Stimulated activated naive CD8-positive, alpha-beta T cell treated with anti-CD3 and anti-CD28 coated beads, Interleukin-15, amount 100 ng/mL, for 72 hours (primary cell): ENCODE measurements around the gene TLN1.
A peak's percentile ranks its signal among the peaks of the same experiment; 100 is the strongest.

ENCODE experiments used
- ATAC-seq: fragments of 150-1000 bp; cut with Tn5 transposase; 2 replicates; pipeline ENCODE4 v1.10.0; 2021; ENCODE audit warnings: mild to moderate bottlenecking, moderate library complexity
- DNase-seq, 2 donors: peaks; one replicate each; pipeline ENCODE4 v3.0.0; 2021 to 2022
- H3K27ac Mint-ChIP-seq, 2 donors: one replicate each; pipeline ENCODE4 v1.8.0; 2022; ENCODE audit warnings: mild to moderate bottlenecking in 2 of 2, mixed read lengths in 2 of 2, moderate library complexity in 2 of 2
- H3K27me3 Mint-ChIP-seq: one replicate; pipeline ENCODE4 v1.8.0; 2022; ENCODE audit warnings: mixed read lengths
- H3K4me1 Mint-ChIP-seq: one replicate; pipeline ENCODE4 v1.8.0; 2022; ENCODE audit warnings: mild to moderate bottlenecking, mixed read lengths
- H3K4me3 Mint-ChIP-seq, 2 donors: one replicate each; pipeline ENCODE4 v1.8.0; 2022; ENCODE audit warnings: mild to moderate bottlenecking in 2 of 2, mixed read lengths in 2 of 2, moderate library complexity in 1 of 2
- H3K9me3 Mint-ChIP-seq, 2 donors: one replicate each; pipeline ENCODE4 v1.8.0; 2022; ENCODE audit warnings: mixed read lengths in 2 of 2

Gene TLN1

DNA sequence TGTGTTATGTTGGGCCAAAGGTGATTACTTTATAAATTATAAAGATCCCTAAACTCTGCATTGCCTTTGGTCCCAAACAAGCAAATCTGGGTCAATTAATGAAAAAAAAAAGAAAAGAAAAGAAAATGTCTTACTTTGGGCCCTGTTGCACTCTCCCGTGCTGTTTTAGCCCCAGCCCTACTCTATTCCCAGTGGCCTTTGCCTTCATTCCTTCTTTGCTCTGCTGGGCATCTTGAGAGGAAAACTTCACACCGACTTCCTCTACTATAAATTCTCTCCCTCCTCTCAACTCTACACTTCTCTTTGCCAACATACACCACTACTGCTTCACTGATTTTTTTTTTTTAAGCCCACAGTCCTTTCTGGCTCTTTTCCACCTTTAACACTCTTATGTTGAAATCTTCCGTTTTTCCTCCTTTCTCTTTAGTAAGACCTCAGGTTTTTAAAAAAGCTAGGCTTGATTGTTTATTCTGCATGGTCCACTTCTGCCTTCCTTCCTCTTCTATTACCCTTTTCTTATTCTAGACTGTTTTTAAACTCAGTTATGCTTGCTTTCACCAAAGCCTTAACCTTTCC lies 26.6 kb upstream of the TLN1 start:
- Mint-ChIP-seq H3K4me3 (peak overlapping the region; percentile 15 to 65), H3K27me3 (no peaks in the 10 kb centered on the region), H3K4me1 (peaks cover 38% of the 10 kb centered on the region), H3K27ac (peak overlapping the region in 1 of 2 donors; percentile 53), H3K9me3 (no peaks in the 10 kb centered on the region)
- DNase-seq, result no peak
- no peak for ATAC-seq

DNA sequence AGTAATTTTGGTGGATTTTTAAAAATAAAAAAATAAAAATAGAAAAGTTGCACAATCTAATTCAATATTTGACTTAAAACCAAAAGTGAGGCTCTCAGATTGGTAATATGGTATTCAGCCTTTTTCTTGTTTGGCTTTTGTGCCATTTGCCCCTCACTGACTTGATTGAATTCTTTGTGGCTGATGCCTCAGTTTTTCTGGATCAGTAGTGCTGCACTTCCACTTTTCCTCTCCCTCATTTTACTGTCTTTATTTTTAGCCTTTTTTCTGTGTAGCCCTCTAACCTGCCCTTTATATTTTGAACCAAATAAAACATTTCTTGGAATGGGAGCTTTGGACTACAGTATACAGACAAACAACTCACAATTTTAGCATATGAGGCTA lies 25.9 kb upstream of the TLN1 start:
- ATAC-seq (no peak), DNase-seq (no peak)
- Mint-ChIP-seq H3K4me3 (peak overlapping the region; percentile 63 to 97), H3K4me1 (peaks cover 38% of the 10 kb centered on the region), H3K27ac (no peak overlapping the region), H3K27me3 (no peaks in the 10 kb centered on the region), H3K9me3 (no peaks in the 10 kb centered on the region)

DNA sequence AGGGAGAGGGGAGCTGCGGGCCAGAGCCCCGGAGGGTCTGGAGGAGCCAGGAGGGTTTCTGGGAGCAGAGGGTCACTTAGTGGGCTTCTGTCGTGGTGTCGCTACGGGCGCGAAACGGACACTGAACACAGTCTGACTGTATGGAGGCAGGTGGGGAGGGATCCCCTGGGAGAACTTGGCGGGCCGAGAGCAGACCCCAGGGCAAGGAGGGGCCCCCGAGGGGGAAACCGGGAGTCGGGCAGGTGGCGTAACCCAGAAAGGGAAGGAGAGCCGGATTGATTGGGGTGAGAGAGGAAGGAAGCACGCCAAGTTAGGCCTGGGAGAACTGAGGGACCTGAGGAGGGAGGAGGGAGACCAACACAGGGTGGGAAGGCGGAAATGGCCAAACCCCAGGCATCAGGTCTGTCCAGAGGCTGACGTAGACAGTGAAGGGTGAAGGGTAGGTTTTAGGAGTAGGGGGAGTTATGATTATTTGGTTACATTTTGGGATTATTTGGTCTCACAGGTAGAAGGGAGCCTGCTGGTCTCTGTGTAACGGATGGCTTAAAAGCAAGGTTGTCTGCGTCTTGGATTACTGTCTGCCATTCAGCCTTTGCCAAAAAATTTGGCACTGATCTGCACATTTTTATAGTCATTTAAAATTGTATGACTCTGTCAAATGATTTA lies 25.4 kb upstream of the TLN1 start:
- DNase-seq (peak; percentile 31 to 37), ATAC-seq (peak; percentile 54)
- Mint-ChIP-seq H3K4me3 (peak overlapping the region; percentile 89 to 97), H3K4me1 (peaks cover 38% of the 10 kb centered on the region), H3K9me3 (no peaks in the 10 kb centered on the region), H3K27ac (peak overlapping the region; percentile 93 to 98), H3K27me3 (no peaks in the 10 kb centered on the region)

DNA sequence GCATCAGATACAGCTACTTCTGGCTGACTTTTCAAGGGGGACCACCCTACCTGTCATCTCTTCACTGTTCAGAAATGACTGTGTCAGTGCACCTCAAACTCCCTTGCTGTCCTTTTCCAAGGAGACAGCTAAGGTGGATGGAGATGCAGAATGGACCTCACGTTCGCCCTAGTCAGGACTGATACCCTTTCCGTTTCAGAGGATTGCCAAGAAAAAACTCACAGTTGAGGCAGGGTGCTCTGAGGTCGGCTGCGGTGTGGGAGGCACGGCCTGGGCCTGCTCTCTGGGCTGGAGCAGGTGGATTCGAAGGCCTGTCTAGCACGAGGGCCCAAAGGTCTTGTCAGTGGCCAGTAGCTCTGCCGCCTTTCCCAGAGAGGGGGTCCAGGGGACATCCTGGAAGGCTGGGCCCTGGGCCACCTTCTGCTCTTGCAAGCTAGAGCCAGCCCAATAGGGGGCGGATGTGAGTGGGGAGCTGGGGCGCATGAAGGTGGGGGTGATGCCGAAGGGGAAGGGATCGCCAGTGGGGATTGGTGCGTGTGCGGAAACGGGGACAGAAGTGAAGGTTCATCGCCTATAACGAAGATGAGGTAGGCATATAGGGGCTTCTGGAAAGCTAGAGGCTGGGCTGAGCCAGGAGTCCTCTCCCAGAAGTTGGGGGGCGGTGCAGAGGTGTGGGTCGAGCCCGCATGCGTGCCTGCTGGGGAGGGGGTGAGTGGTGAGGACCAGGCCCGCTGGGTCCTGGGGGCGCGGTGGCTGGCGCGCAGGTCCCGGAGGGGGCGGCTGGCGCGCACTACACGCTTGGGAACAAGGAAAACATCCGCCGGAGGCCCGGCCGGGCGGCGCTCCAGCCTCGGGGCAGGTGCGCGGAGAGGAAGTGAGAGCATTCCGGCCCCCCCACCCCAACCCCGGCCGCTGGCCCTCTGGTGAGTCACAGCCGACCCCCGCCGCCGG lies 24.6 kb upstream of the TLN1 start:
- Mint-ChIP-seq H3K27me3 (no peaks in the 10 kb centered on the region), H3K4me3 (peak overlapping the region; percentile 89 to 97), H3K4me1 (peaks cover 38% of the 10 kb centered on the region), H3K9me3 (no peaks in the 10 kb centered on the region), H3K27ac (peak overlapping the region; percentile 93 to 98)
- ATAC-seq (peak; percentile 91), DNase-seq (peak; percentile 76 to 84)

DNA sequence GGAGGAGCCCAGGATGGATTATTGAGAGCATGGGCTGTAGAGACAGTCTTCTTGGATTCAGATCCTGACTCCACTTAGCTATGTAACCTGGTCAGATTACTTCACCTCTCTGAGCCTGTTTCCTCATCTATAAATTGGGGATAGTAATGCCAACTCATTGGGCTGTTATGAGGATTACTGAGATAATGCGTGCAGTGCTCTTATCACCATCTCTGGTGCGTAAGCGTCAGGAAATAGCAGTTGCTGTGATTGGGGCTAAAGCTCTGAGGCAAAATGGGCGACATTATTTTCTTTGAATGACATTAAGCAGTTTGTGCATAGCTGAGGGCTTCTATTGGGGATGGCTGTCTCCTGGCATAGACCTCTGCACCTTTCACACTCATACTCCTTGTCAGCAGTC lies 23.1 kb upstream of the TLN1 start:
- H3K4me3 Mint-ChIP-seq, result no peak overlapping the region
- no peaks in the 10 kb centered on the region for H3K9me3 Mint-ChIP-seq
- H3K4me1 Mint-ChIP-seq, result peaks cover 42% of the 10 kb centered on the region
- DNase-seq, result no peak
- no peak for ATAC-seq
- no peak overlapping the region for H3K27ac Mint-ChIP-seq
- no peaks in the 10 kb centered on the region for H3K27me3 Mint-ChIP-seq

DNA sequence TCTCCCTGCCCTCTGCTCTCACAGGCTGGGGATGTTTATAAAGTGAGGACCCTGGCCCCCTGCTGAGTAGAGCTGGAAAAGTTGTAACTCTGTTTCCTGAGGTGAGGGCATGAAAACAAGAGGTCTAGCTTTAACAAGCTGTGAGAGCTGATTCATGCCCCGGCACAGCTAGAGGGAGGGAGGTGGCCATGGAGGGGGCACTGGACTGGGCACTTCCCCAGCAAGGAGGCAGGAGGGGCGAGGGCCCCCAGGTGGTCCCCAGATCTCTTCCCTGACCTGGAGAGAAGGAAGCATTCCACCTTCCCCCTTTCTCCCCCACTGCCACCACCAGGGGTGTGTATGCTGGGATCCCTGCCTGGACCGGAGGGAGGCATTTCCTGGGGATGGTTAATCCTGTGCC lies 22.3 kb upstream of the TLN1 start, which contains the start of gene MSMP:
MSMP (minus strand) TSS at position 13 of the 400 bp plus-strand sequence. CDS start 147 bp downstream, outside the sequence.
- H3K9me3 Mint-ChIP-seq, result no peaks in the 10 kb centered on the region
- ATAC-seq, result no peak
- no peaks in the 10 kb centered on the region for H3K27me3 Mint-ChIP-seq
- DNase-seq, result no peak
- H3K27ac Mint-ChIP-seq, result no peak within 1 kb of the TSS
- H3K4me3 Mint-ChIP-seq, result no peak within 1 kb of the TSS
- peaks cover 39% of the 10 kb centered on the region for H3K4me1 Mint-ChIP-seq

DNA sequence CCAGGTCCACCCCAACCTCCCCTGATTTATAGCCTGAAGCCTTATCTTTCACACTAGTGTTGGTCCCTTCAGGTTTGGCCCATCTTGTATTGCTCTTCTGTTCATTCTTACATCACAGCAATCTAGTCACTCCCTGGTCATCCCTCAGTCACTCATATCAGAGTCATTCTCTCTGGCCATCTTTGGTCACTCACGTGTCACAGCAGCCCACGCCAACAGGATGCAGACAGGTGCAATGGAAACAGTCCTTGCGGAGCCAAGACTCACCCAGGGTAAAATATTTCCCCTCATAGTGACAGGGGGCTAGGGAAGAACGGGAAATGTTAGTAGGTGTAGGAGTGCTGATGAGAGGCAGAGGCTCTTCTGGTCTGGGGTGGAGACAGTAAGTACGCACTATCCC lies 21.5 kb upstream of the TLN1 start:
- no peaks in the 10 kb centered on the region for H3K27me3 Mint-ChIP-seq
- peaks cover 33% of the 10 kb centered on the region for H3K4me1 Mint-ChIP-seq
- H3K27ac Mint-ChIP-seq, result no peak overlapping the region
- ATAC-seq (no peak), DNase-seq (no peak)
- no peaks in the 10 kb centered on the region for H3K9me3 Mint-ChIP-seq
- no peak overlapping the region for H3K4me3 Mint-ChIP-seq

DNA sequence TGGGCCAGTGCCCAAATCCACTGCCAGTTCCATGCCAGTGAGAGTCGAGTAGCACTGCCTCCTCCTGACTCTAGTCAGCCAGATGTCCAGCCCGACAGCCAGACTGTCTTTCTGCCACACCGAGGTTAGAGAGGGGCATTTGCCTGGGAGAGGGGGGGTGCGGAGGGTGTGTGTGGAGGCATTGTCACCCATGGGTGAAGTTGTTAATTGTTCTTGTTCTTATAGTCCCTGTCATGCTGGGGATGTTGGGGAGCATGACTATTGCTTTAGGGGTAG lies 18.2 kb upstream of the TLN1 start:
- DNase-seq (no peak), ATAC-seq (no peak)
- no peaks in the 10 kb centered on the region for H3K27me3 Mint-ChIP-seq
- peaks cover 36% of the 10 kb centered on the region for H3K4me1 Mint-ChIP-seq
- no peaks in the 10 kb centered on the region for H3K9me3 Mint-ChIP-seq
- peak overlapping the region; percentile 89 to 95 for H3K4me3 Mint-ChIP-seq
- peak overlapping the region in 1 of 2 donors; percentile 94 for H3K27ac Mint-ChIP-seq

DNA sequence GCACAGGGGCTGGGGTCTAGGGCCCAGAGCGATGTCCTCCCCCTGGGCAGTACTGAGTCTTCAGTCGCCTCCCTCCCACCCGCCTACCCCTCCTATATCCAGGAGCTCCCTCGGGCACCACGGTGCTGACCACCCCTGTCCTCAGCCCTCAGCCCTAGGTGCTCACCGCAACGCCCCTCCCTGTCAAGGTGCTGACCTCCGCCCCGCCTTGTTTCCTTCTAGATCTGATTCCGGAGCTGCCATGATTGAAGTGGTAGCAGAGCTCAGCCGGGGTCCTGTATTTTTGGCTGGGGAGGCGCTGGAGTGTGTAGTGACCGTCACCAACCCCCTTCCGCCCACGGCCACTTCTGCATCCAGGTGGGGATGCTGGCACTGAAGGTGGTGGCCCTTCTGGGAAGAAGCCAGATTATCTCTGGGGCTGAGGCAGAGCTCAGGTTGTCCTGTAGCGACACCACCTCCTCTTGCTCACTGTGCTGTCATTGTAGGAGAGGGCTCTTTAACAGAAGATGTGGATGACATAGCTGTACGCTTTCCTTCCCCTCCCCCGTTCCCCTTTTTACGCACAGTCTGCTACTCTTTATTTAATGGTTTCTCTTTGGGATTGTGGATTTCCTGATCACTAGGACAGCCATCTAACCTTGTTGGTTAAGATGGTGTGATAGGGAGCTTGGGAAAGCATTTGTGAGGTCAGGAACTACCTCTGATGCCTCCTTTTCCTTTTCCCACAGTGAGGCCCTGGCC lies 17.7 kb upstream of the TLN1 start:
- peak overlapping the region; percentile 89 to 95 for H3K4me3 Mint-ChIP-seq
- H3K4me1 Mint-ChIP-seq, result peaks cover 38% of the 10 kb centered on the region
- DNase-seq, result peak; percentile 34 to 42
- ATAC-seq, result peak; percentile 64
- no peaks in the 10 kb centered on the region for H3K9me3 Mint-ChIP-seq
- H3K27ac Mint-ChIP-seq, result peak overlapping the region; percentile 87 to 94
- no peaks in the 10 kb centered on the region for H3K27me3 Mint-ChIP-seq

DNA sequence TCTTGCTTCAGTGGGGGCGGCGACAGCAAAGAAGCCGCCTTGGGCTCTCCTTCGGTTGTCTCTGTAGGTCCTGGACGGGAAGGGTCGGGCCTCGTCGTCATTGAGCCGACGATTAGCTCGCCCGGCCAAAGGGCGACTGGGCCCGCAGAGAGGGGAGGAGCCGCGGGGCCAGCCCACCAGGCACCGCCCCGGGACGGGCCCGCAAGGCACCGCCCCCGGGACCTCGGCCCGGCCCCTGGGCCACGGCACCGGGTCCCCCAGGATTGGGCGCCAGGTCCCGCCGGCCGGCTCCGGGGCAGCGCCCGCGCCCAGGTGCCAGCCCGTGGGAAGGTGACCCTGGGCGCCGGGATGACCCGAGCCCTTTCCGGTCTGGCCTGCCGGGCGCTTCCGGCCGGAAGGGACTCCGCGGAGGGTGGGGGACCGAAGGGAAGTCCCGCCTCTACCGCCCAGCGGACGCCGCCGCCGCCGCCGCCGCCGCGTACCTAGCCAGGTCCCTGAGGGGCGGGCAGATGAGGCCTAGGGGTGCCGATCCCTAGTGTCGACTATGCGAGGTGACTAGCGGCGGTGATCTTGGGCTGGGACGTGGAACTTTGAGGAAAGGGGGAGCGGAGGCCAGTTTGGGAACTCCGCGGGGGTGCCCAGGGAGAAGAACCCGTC lies 17.0 kb upstream of the TLN1 start, which contains the start of the genes GBA2 and RGP1:
GBA2 (minus strand) TSS at position 371 of the 657 bp plus-strand sequence. CDS start 524 bp downstream, outside the sequence.
RGP1 (plus strand) TSS at position 430 of the 657 bp plus-strand sequence. CDS start 469 bp downstream, outside the sequence.
- H3K4me3 Mint-ChIP-seq, result peak within 1 kb of the TSS; percentile 89 to 95
- peak within 1 kb of the TSS; percentile 87 to 94 for H3K27ac Mint-ChIP-seq
- H3K27me3 Mint-ChIP-seq, result no peaks in the 10 kb centered on the region
- ATAC-seq (peak; percentile 90), DNase-seq (peak; percentile 67 to 77)
- no peaks in the 10 kb centered on the region for H3K9me3 Mint-ChIP-seq
- peaks cover 40% of the 10 kb centered on the region for H3K4me1 Mint-ChIP-seq

DNA sequence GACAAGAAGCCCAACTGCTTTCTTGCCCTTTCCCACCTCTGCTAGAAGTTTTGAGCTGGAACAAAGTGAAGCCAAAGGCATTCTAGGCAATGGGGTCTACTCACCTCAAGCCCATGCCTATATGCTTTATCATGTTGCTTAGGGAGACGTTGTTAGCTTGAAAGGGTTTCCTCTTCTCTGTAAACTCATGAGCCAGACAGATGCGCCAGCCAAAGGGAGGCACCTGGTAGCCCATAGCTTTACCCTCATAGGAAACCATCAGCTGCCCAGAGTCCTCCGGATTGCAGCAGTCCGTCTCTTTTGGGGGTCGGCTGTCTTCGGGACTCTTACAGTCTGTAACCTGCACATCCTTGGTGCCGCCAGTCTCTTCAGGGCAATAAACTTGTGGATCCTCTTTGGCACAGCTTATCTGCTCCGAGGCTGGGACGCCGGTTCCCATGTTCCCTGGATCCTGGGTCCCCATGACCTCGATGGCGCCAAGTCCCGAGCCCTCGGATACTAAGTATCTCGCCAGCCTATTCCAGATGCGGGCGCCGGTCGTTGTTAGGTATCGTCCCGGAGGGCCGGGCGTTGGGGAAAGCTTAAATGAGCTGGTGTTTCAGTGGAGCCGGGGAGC lies 16.4 kb upstream of the TLN1 start:
- peak overlapping the region; percentile 57 to 92 for H3K27ac Mint-ChIP-seq
- H3K4me3 Mint-ChIP-seq, result peak overlapping the region; percentile 86 to 91
- peaks cover 40% of the 10 kb centered on the region for H3K4me1 Mint-ChIP-seq
- H3K27me3 Mint-ChIP-seq, result no peaks in the 10 kb centered on the region
- DNase-seq (peak in 1 of 2 donors; percentile 16), ATAC-seq (peak; percentile 7)
- no peaks in the 10 kb centered on the region for H3K9me3 Mint-ChIP-seq

DNA sequence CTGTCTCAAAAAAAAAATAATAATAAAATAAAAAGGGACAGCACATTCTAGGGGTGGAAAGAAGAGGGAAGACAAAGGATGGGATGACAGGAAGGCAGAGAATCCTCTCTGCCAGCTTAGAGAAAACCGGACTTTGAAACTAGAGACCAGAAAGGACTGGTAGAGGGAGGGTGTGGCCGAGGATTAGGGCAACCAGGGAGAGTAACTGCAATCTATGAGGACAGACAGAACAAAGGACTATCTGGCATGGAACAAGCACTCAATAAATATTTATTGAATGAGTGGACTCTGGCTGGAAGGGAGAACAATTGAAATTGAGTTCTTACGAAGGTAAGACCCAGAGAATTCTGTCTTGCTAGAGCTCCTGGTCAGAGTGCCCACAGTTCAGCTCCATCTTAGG lies 14.6 kb upstream of the TLN1 start:
- no peak overlapping the region for H3K27ac Mint-ChIP-seq
- DNase-seq, result no peak

DNA sequence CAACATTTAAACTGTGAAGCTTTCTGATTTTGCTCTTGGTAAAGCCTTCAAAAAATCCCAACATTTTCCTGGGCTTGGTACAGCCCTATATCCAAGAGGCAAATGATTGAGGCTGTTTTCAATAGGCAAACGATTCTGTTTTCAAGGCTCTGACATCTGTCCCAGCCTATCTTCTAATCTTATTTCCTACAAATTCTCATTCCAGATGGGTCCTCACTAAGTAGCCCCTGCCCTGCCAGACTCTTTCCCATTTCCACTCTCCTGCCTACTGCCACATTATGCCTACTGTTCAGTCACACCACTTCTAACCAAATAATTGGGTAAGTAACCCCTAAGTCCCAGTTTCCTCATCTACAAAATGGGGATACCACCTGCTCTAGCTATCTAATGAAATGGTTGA lies 13.6 kb upstream of the TLN1 start:
- H3K27me3 Mint-ChIP-seq, result no peaks in the 10 kb centered on the region
- DNase-seq (no peak), ATAC-seq (no peak)
- H3K27ac Mint-ChIP-seq, result no peak overlapping the region
- peaks cover 55% of the 10 kb centered on the region for H3K4me1 Mint-ChIP-seq
- H3K4me3 Mint-ChIP-seq, result peak overlapping the region in 1 of 2 donors; percentile 86
- no peaks in the 10 kb centered on the region for H3K9me3 Mint-ChIP-seq

More for the DNA sequence above, 14.6 kb upstream of the TLN1 start:
- H3K4me1 Mint-ChIP-seq, result peaks cover 50% of the 10 kb centered on the region
- no peak for ATAC-seq
- H3K4me3 Mint-ChIP-seq, result peak overlapping the region; percentile 86 to 91
- H3K9me3 Mint-ChIP-seq, result no peaks in the 10 kb centered on the region
- H3K27me3 Mint-ChIP-seq, result no peaks in the 10 kb centered on the region

DNA sequence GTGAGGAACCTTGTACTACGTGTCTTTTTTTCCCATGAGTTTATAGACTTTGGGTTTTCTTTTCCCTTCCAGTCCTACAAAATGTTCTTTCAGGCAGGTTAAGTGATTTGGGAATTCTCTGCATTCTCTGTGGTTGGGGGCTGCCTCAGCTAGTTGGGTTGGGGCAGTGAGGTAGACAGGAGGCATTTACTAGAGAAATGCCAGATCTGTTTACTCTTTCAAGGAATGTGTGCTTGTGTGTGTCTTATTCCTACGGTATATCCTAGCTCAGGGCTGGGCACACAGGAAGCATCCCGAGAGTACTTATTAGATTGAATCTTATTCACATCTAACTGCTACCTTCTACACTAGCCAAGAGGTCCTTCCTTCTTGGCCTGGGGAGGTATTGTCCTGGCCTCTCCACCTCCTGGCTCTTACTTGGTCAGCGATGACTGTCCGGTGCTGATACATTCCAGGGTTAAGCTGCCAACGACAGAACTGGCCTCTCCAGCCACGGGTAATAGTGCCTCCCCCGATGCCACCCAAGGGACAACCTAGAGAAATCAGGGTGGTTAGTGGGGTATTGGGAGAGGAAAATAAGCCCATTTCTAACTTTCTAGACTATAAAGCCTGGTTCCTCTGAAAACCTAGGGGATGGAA lies 12.0 kb upstream of the TLN1 start:
- Mint-ChIP-seq H3K4me1 (peaks cover 46% of the 10 kb centered on the region), H3K4me3 (no peak overlapping the region), H3K9me3 (no peaks in the 10 kb centered on the region), H3K27ac (no peak overlapping the region), H3K27me3 (no peaks in the 10 kb centered on the region)
- ATAC-seq, result no peak
- DNase-seq, result no peak
